Measurements from ENCODE around the gene ZNF711. TPM values are rescaled to one million over a fixed set of nuclear protein-coding genes. Genes with fewer than 3 reads are reported as not detected.

ZNF711 gene
- total RNA-seq = 1.5 and 1.7 TPM in 2 replicates

GRCh38 chrX:85243761-85244449 lies at the start of gene ZNF711, which contains the start of gene SATL1:
Gene ZNF711 (plus strand): TSS chrX:85243991. CDS start chrX:85247573, 3,582 bp downstream.
Gene SATL1 (minus strand): TSS chrX:85243779. CDS start chrX:85108968, 134,811 bp downstream.

Other genes starting within 250 kb of the ZNF711 start
- gene APOOL, start 240.1 kb upstream of the ZNF711 start, total RNA-seq = 5.9 and 11.2 TPM in 2 replicates
- gene SATL1, start 212 bp upstream of the ZNF711 start, total RNA-seq = not detected in 2 replicates
- not detected in 2 replicates for gene POF1B, start 135.7 kb downstream of the ZNF711 start, total RNA-seq